GM21786 (cell line): ENCODE results near the gene MYO1H.
"Not testable (repeated sequence)": the region's sequence is repeated elsewhere in the genome, so short reads cannot be mapped to it uniquely, and the experiment has no call there.

Source experiments
- ATAC-seq: cut with Tn5 transposase; IDR thresholded peaks from one replicate; pipeline ENCODE4 v1.9.1; 2021; ENCODE audit not compliant: unreplicated experiment

Gene MYO1H

GRCh38 chr12:109347589-109347988 is at the start of gene MYO1H:
Gene MYO1H, plus strand, starts transcription at chr12:109347900. Its CDS starts 61 bp downstream, at chr12:109347961.
- no peak for ATAC-seq

GRCh38 chr12:109299849-109300248 is 47.9 kb upstream of the MYO1H start:
- ATAC-seq, result no peak

GRCh38 chr12:109301643-109302168 is 46.0 kb upstream of the MYO1H start:
- ATAC-seq, result no peak

- no peak for ATAC-seq
Measured at GRCh38 chr12:109302358-109302757, 45.3 kb upstream of the MYO1H start.

- no peak for ATAC-seq
Measured at GRCh38 chr12:109302770-109303169, 44.9 kb upstream of the MYO1H start.

GRCh38 chr12:109304485-109304884 is 43.2 kb upstream of the MYO1H start:
- no peak for ATAC-seq

- no peak for ATAC-seq
Measured at GRCh38 chr12:109305547-109305946, 42.2 kb upstream of the MYO1H start.

GRCh38 chr12:109307051-109307450 is 40.6 kb upstream of the MYO1H start:
- no peak for ATAC-seq

- no peak for ATAC-seq
Measured at GRCh38 chr12:109308534-109309380, 38.9 kb upstream of the MYO1H start, which contains the start of gene FOXN4. Gene FOXN4, minus strand, starts transcription at chr12:109309284. Its CDS starts 963 bp downstream, at chr12:109308321.

GRCh38 chr12:109309381-109310246 is 38.1 kb upstream of the MYO1H start:
- ATAC-seq, result no peak

GRCh38 chr12:109310247-109311125 is 37.2 kb upstream of the MYO1H start:
- no peak for ATAC-seq

GRCh38 chr12:109321294-109321693 is 26.4 kb upstream of the MYO1H start:
- not testable (repeated sequence) for ATAC-seq

- ATAC-seq, result no peak
Measured at GRCh38 chr12:109329003-109329402, 18.7 kb upstream of the MYO1H start.

GRCh38 chr12:109329686-109330085 is 18.0 kb upstream of the MYO1H start:
- ATAC-seq, result no peak

- ATAC-seq, result no peak
Measured at GRCh38 chr12:109330282-109331230, 17.1 kb upstream of the MYO1H start.

- ATAC-seq, result no peak
Measured at GRCh38 chr12:109331301-109331952, 16.3 kb upstream of the MYO1H start.

GRCh38 chr12:109334887-109335286 is 12.8 kb upstream of the MYO1H start:
- no peak for ATAC-seq

GRCh38 chr12:109336593-109336992 is 11.1 kb upstream of the MYO1H start:
- ATAC-seq, result no peak

GRCh38 chr12:109343677-109344076 is 4.0 kb upstream of the MYO1H start:
- ATAC-seq, result no peak
